Gastrocnemius medialis (tissue), 4 donors: Measurements from ENCODE around the gene AAK1.

Experiments used
- CTCF ChIP-seq, 5 experiments: fragments of 450-650 bp in 3 of 5; fragments of 200-600 bp in 2 of 5; sonication (generic) in 2 of 5; IDR thresholded peaks in 4 of 5; conservative IDR thresholded peaks in 1 of 5; 1 replicate in 4 of 5; 2 replicates in 1 of 5; pipeline ENCODE4 v1.5.1; 2016 to 2019; ENCODE audit warnings: antibody characterized with exemption in 5 of 5, mild to moderate bottlenecking in 3 of 5, moderate library complexity in 3 of 5
- POLR2A ChIP-seq, 2 donors: fragments of 450-650 bp; IDR thresholded peaks; one replicate each; pipeline ENCODE4 v1.6.1; 2017; ENCODE audit warnings: antibody characterized with exemption in 2 of 2, mild to moderate bottlenecking in 2 of 2, moderate library complexity in 2 of 2

GRCh38 chr2:69592511-69592910 is 51.0 kb downstream of the AAK1 start:
- no peak for TF ChIP-seq CTCF (IDR thresholded peaks at IDR 0.05 in 4 of 5, conservative IDR thresholded peaks at IDR 0.05 in 1 of 5)
- no peak for TF ChIP-seq POLR2A (IDR thresholded peaks at IDR 0.05)
